Activated T-helper 9 cell treated with anti-CD3 and anti-CD28 coated beads, Interleukin-2, amount 50 U/mL, for 16 hours (primary cell): ENCODE measurements around the gene UGT1A6.
"Not testable (repeated sequence)": the region's sequence is repeated elsewhere in the genome, so short reads cannot be mapped to it uniquely, and the experiment has no call there.

Experiments used
- DNase-seq: peaks from one replicate; pipeline ENCODE4 v3.0.0-alpha.2; 2020; ENCODE audit warnings: low read depth

The UGT1A6 gene

GRCh38 chr2:233692648-233693047 lies at the start of gene UGT1A6:
UGT1A6 (plus strand) TSS chr2:233692890; CDS start chr2:233693005, 115 bp downstream.
- DNase-seq: no peak

- DNase-seq: no peak
Measured at GRCh38 chr2:233643128-233643527, 49.6 kb upstream of the UGT1A6 start.

DNA sequence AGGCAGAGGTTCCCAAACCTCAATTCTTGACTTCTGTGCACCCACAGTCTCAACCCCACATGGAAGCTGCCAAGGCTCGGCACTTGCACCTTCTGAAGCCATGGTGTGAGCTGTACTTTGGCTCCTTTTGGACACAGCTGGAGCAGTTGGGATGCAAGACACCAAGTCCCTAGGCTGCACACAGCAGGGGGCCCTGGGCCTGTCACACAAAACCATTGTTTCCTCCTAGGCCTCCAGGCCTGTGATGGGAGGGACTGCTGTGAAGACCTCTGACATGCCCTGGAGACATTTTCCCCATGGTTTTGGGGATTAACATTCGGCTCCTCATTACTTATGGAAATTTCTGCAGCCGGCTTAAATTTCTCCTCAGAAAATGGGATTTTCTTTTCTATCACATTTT lies 46.7 kb upstream of the UGT1A6 start:
- not testable (repeated sequence) for DNase-seq

- no peak for DNase-seq
Measured at GRCh38 chr2:233650981-233651380, 41.7 kb upstream of the UGT1A6 start.

DNA sequence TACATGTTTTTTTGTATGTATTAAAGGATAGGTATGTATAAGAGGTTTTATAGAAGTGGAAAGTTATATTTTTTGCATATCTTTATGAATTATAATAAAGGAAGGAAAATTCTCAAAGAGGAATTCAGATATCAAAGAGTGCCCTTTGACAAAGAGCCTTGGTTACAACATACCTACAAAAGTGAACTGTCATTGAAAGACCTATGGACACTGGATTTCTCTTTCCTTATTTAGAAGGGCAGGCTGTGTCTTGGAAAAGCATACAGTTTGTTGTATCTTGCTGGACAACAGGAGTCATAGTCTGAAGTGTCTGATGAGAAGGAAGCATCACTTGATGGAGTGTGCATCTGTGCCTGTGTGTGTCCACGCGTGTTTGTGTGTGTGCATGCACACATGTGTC lies 41.3 kb upstream of the UGT1A6 start:
- no peak for DNase-seq

GRCh38 chr2:233654501-233654900 lies 38.2 kb upstream of the UGT1A6 start:
- DNase-seq: no peak

- no peak for DNase-seq
Measured at GRCh38 chr2:233655043-233655442, 37.6 kb upstream of the UGT1A6 start.

DNA sequence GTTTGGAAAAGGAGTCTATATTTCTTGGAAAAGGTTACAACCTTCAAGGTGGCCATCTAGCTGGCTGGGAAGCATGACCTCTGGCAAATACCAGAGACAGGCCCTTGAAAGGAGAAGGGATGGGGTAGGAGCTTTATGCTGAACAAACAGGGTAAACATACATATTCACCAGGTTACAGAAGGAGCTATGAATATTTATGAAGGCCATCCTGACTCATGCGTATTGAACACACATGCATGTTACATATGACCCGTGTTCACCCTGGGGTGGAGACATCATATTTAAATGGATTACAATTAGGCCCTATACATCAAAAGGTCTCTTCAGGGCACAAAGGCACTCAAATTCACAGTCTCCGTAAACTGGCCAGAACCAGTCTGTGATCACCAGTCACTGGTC lies 36.7 kb upstream of the UGT1A6 start:
- not testable (repeated sequence) for DNase-seq

GRCh38 chr2:233656443-233656842 lies 36.2 kb upstream of the UGT1A6 start:
- DNase-seq: no peak

- no peak for DNase-seq
Measured at GRCh38 chr2:233658610-233659009, 34.1 kb upstream of the UGT1A6 start.

DNA sequence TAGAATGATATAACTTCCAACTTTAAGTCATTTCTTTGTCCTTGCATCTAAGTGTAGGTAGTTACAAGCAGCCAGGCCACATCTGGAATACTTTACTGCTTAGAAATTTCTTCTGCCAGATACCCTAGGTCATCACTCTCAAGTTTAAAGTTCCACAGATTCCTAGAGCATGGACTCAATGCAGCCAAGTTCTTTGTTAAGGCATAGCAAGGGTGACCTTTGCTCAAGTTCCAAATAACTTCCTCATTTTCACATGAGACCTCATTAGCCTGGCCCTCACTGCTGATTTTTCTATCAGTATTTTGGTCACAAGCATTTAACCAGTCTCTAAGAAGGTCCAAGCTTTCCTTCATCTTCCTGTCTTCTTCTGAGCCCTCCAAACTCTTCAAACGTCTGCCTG lies 28.8 kb upstream of the UGT1A6 start:
- DNase-seq: no peak

DNA sequence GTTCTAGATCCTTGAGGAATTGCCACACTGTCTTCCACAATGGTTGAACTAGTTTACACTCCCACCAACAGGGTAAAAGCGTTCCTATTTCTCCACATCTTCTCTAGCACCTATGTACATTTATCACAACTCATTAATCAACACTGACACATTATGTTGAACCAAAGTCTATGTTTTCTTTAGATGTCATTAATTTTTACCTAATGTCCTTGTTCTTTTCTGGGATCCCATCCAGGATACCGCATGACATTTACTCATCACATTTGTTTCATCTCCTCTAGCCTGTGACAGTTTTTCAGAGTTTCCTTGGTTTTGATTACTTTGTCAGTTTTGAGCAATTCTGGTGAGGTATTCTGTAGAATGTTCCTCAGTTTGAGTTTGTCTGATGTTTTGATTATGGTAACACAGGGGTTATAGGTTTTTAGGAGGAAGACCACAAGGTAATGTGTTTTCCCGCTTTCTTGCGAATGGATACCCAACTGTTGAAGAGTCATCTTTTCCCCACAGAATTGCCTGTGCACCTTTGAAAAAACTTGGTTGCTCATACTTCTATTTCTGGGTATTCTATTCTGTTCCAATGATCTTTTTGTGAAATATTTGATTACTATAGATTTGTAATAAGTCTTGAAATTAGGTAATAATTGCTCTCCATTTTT lies 24.0 kb upstream of the UGT1A6 start:
- DNase-seq: no peak

DNA sequence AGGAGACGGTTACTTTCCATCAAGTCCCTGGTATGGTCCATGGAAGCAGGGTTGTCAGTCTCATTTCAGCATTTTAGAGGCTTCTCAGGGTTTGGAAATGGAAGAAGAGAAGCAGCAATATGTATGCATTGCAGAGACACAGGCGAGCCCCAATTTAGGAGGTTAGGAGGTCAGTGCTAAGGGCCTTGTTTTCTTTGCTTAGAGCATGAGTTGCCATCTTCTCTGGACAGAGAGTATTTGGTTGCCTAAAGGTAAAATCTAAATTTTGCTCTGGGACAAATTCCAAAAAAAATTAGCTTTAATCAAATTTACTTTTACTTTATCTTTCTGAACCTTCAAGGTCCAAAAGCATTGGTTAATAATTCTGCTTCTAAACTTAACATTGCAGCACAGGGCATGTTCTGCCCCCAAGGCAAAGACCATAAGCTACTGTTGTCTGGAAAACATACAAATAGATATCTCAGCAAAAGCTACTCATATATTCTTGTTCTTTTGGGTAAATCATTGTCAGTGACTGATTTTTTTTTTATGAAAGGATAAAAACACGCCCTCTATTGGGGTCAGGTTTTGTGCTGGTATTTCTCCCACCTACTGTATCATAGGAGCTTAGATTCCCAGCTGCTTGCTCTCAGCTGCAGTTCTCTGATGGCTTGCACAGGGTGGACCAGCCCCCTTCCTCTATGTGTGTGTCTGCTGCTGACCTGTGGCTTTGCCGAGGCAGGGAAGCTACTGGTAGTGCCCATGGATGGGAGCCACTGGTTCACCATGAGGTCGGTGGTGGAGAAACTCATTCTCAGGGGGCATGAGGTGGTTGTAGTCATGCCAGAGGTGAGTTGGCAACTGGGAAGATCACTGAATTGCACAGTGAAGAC lies 21.2 kb upstream of the UGT1A6 start, which contains the start of gene UGT1A9:
TSS of gene UGT1A9 (plus strand) at position 609 of the 872 bp plus-strand sequence. CDS start at position 646, 37 bp downstream.
- no peak for DNase-seq

DNA sequence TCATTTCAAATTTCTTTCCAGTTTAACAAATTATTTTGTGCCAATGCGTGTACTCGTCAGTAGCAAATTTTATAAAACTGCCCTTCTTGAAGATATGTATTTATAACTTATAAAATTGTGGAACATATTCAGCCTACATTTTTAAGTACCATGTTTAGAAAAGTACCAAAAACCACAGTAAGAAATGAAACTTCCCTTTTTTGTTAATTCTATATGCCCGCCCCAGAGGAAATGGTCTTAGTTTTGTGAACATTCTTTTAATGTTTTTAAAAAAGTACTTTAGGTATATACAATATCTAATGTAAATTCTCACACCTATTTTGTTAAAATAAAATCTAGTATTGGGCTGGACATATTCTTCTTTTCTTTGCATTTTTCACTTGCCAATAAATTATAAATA lies 19.8 kb upstream of the UGT1A6 start:
- no peak for DNase-seq

DNA sequence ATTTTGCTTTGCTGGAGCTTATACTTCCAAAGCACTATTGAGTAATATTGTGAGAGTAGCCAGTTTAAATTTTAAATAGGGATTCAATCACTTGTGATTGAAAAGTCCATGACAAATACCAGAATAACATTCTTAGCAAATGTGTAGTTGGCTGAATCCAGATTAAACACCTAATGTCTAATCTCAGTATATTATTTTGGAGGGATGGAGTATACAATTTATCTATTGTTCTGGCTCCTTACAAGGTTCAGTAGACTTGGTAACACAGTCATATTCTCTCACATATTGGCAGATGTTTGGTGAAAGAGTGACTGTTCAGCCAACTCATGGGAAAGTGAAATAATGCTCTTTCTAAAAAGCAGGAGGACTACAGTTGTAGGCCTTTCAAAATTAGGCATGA lies 18.8 kb upstream of the UGT1A6 start:
- no peak for DNase-seq

DNA sequence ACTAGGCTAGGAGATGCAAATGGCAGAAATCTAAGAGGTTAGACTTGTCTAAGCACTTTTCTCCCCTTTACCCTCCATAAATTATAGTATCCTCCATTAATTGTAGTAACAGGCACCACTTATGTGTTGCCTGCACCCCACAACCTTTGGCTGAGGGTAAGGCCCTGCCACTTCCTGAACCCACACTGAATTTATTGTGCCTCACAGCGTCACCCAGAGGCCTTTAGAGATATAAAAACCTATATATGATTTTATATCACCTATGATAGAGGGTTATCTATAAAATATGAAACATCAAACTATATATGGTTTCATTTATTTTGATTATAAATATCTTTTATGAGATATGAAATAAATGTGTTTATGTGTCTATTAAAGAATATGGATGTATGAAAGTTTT lies 18.4 kb upstream of the UGT1A6 start:
- no peak for DNase-seq

DNA sequence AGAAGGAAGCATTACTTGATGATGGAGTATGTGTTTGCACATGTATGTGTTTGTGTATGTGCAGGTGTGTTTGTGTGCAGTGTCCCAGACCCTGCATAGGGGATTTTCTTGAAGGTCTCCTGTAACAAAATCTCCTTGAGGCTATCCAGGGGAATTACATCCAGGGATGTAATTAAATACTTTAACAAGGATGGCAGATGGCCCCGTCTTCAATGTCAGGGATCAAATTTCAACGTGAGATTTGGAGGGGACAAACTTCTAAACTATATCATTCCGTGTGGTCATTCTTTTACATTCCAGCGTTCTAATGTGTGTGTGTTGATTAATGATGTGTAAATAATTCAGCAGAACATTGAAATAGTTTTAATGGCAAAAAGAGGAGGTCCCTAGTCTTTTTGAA lies 17.7 kb upstream of the UGT1A6 start:
- DNase-seq: no peak

DNA sequence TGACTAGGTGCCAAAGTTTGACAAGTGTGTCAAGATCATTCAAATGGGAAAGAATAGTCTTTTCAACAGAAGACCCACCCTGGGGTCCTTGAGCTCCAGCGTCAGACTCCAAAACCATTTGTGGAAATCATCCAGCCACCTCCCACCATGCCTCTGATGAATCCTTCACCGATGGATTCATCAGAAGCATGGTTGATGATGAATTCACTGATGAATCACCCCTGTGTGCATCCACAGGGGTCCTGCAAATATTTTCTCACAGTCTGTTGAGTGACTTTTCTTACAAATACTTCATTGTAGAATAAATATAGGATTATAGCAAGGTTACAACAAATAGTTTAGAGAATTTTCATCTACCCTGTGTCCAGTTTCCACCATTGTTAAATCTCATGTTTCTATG lies 16.6 kb upstream of the UGT1A6 start:
- DNase-seq: no peak

DNA sequence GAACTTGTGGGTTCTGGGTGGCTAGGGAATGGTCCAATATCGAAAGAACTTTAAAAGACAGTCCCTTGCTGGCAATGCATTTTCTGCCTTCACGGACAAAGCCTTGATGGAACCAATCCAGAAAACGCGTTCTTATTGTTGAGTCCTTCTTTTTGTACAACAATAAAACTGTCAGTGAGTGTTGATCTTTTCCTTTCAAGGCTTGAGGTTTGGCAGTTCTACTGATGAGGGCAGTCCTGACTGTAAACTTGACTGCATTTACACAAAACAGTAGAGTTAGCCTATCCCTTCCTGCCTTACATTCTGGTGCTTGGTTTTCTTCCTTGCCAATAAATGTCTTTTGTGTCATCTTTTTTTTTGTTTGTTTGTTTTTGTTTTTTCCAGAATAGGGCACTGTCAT lies 13.5 kb upstream of the UGT1A6 start:
- DNase-seq: no peak

GRCh38 chr2:233680361-233681045 lies 12.2 kb upstream of the UGT1A6 start:
- DNase-seq: no peak

GRCh38 chr2:233681521-233682099 lies 11.1 kb upstream of the UGT1A6 start, which contains the start of gene UGT1A7:
UGT1A7 (plus strand) TSS chr2:233681901; CDS start chr2:233681938, 37 bp downstream.
- no peak for DNase-seq

- no peak for DNase-seq
Measured at GRCh38 chr2:233684640-233685039, 8.1 kb upstream of the UGT1A6 start.
